ENCODE results near the gene STK32B. TPM values are rescaled to one million over a fixed set of nuclear protein-coding genes. Genes with fewer than 3 reads are reported as not detected.

STK32B gene
- total and polyA plus RNA-seq, 8 donors = 0.90 to 5.1 (median 3.3) TPM

- H3K27me3 ChIP-seq = no peaks in the 10 kb centered on the region
- intact Hi-C loops (cut with DNase I) = no loop called here
- H3K27ac ChIP-seq = no peak overlapping the region
- no peak overlapping the region for H3K4me3 ChIP-seq
- no peaks in the 10 kb centered on the region for H3K36me3 ChIP-seq
- no peaks in the 10 kb centered on the region for H3K4me1 ChIP-seq
- ATAC-seq (no peak), DNase-seq (no peak)
- TF ChIP-seq CTCF (IDR thresholded peaks at IDR 0.05) = no peak
- H3K9me3 ChIP-seq = no peaks in the 10 kb centered on the region
These were observed 107.5 kb downstream of the STK32B start for GRCh38 chr4:5158825-5159224.

GRCh38 chr4:5160668-5161067, 109.4 kb downstream of the STK32B start:
- TF ChIP-seq CTCF (IDR thresholded peaks at IDR 0.05) = no peak
- no peaks in the 10 kb centered on the region for H3K4me1 ChIP-seq

GRCh38 chr4:5162909-5163508, 111.7 kb downstream of the STK32B start:
- DNase-seq (no peak), ATAC-seq (no peak)
- H3K27ac ChIP-seq = no peak overlapping the region
- peaks cover 0 to 2% of the 10 kb centered on the region in 2 donors for H3K9me3 ChIP-seq
- H3K27me3 ChIP-seq = no peaks in the 10 kb centered on the region
- TF ChIP-seq CTCF (IDR thresholded peaks at IDR 0.05) = no peak
- no peak overlapping the region for H3K4me3 ChIP-seq
- intact Hi-C loops (cut with DNase I) = no loop called here
- H3K36me3 ChIP-seq = no peaks in the 10 kb centered on the region
- H3K4me1 ChIP-seq = no peaks in the 10 kb centered on the region

More at GRCh38 chr4:5160668-5161067, 109.4 kb downstream of the STK32B start:
- Histone ChIP-seq H3K4me3 (no peak overlapping the region), H3K27ac (no peak overlapping the region), H3K36me3 (no peaks in the 10 kb centered on the region), H3K27me3 (no peaks in the 10 kb centered on the region), H3K9me3 (no peaks in the 10 kb centered on the region)
- DNase-seq (no peak), ATAC-seq (no peak)
- intact Hi-C loops (cut with DNase I) = no loop called here

GRCh38 chr4:5164221-5164912, 113.1 kb downstream of the STK32B start:
- Histone ChIP-seq H3K27ac (no peak overlapping the region), H3K9me3 (peaks cover 0 to 2% of the 10 kb centered on the region in 2 donors), H3K4me3 (no peak overlapping the region), H3K27me3 (no peaks in the 10 kb centered on the region), H3K4me1 (no peaks in the 10 kb centered on the region), H3K36me3 (no peaks in the 10 kb centered on the region)
- intact Hi-C loops (cut with DNase I) = no loop called here
- ATAC-seq (no peak), DNase-seq (no peak)
- no peak for TF ChIP-seq CTCF (IDR thresholded peaks at IDR 0.05)

- no peak overlapping the region for H3K27ac ChIP-seq
- DNase-seq (no peak), ATAC-seq (no peak)
- TF ChIP-seq CTCF (IDR thresholded peaks at IDR 0.05) = no peak
- H3K36me3 ChIP-seq = no peaks in the 10 kb centered on the region
- no peaks in the 10 kb centered on the region for H3K4me1 ChIP-seq
- H3K9me3 ChIP-seq = peaks cover 0 to 2% of the 10 kb centered on the region in 2 donors
- no peak overlapping the region for H3K4me3 ChIP-seq
- intact Hi-C loops (cut with DNase I) = no loop called here
- no peaks in the 10 kb centered on the region for H3K27me3 ChIP-seq
These were observed 114.4 kb downstream of the STK32B start for GRCh38 chr4:5165420-5166369.

All from left lung (tissue), 10 donors.